PC-9 (cell line): ENCODE measurements around the gene CD80. TPM values are rescaled to one million over a fixed set of nuclear protein-coding genes. Genes with fewer than 3 reads are reported as not detected.

ENCODE experiments used
- BruUV-seq: library from RNA; stranded (reverse); fragments of 400-500 nt; replicated peaks from 2 replicates; lab custom pipeline; 2021; lab: Mats Ljungman, UMichigan
- CTCF ChIA-PET: fragments of 300-600 bp; sonication (Branson Sonifier 250); formaldehyde crosslinking; loops from one replicate; lab custom pipeline; 2022; ENCODE audit warnings: antibody characterized with exemption; lab: Charles Lee
- POLR2A ChIA-PET: fragments of 300-600 bp; sonication (Branson Sonifier 250); formaldehyde crosslinking; loops from one replicate; lab custom pipeline; 2022; ENCODE audit warnings: antibody characterized with exemption; ENCODE audit not compliant: unreplicated experiment; lab: Charles Lee
- DNase-seq, 2 experiments: peaks; one replicate each; pipeline versions ENCODE4 v3.0.0 to v3.0.0-alpha.2; 2015 to 2022; ENCODE audit warnings: mixed read lengths in 1 of 2
- H2AFZ ChIP-seq: fragments of 200-600 bp; sonication (generic); 2 replicates; pipeline ENCODE4 v1.8.1; 2017; ENCODE audit warnings: antibody characterized with exemption
- H3F3A ChIP-seq: fragments of 200-600 bp; sonication (generic); 2 replicates; pipeline ENCODE4 v1.8.1; 2017; ENCODE audit warnings: antibody characterized with exemption, mild to moderate bottlenecking, low read depth; ENCODE audit not compliant: insufficient read depth
- H3K27ac ChIP-seq: fragments of 200-600 bp; sonication (generic); 2 replicates; pipeline ENCODE4 v1.6.1; 2016; ENCODE audit warnings: mixed run types
- H3K27me3 ChIP-seq: fragments of 200-600 bp; sonication (generic); 2 replicates; pipeline ENCODE4 v1.6.1; 2016; ENCODE audit warnings: low read depth, mixed run types; ENCODE audit not compliant: insufficient read depth
- H3K36me3 ChIP-seq: fragments of 200-600 bp; sonication (generic); 2 replicates; pipeline ENCODE4 v1.6.1; 2016; ENCODE audit warnings: low read depth, mixed run types
- H3K4me1 ChIP-seq: fragments of 200-600 bp; sonication (generic); replicated peaks from 2 replicates; pipeline ENCODE4 v1.6.1; 2016; ENCODE audit warnings: mixed run types; ENCODE audit not compliant: insufficient read depth
- H3K4me2 ChIP-seq: fragments of 200-600 bp; sonication (generic); 2 replicates; pipeline ENCODE4 v1.6.1; 2017; ENCODE audit warnings: mixed run types
- H3K4me3 ChIP-seq: fragments of 200-600 bp; sonication (generic); 2 replicates; pipeline ENCODE4 v1.6.1; 2016; ENCODE audit warnings: mixed run types
- H3K79me2 ChIP-seq: fragments of 200-600 bp; sonication (generic); 2 replicates; pipeline ENCODE4 v1.6.1; 2017; ENCODE audit warnings: low read depth, mixed run types
- H3K9me2 ChIP-seq: fragments of 200-600 bp; sonication (generic); 2 replicates; pipeline ENCODE4 v1.8.1; 2017; ENCODE audit warnings: mild to moderate bottlenecking; ENCODE audit not compliant: insufficient read depth
- H3K9me3 ChIP-seq: fragments of 200-600 bp; sonication (generic); 2 replicates; pipeline ENCODE4 v1.8.1; 2016; ENCODE audit warnings: low read depth; ENCODE audit not compliant: insufficient read depth
- H4K20me1 ChIP-seq: fragments of 200-600 bp; sonication (generic); 2 replicates; pipeline ENCODE4 v1.8.1; 2017; ENCODE audit not compliant: insufficient read depth
- CTCF ChIP-seq: fragments of 200-600 bp; sonication (generic); conservative IDR thresholded peaks from 2 replicates; pipeline ENCODE4 v1.6.1; 2017; ENCODE audit warnings: mixed run types, antibody characterized with exemption, mild to moderate bottlenecking, moderate library complexity
- EZH2 ChIP-seq: fragments of 200-600 bp; sonication (generic); IDR thresholded peaks from 2 replicates; pipeline ENCODE4 v1.8.0; 2017; ENCODE audit warnings: antibody characterized with exemption, low read depth
- intact Hi-C: fragments of 100-400 bp; cut with micrococcal nuclease; formaldehyde crosslinking; loops from one replicate; pipeline ENCODE4 v1.10.0; 2022; ENCODE audit not compliant: unreplicated experiment
- total RNA-seq: library from RNA; stranded (reverse); gene quantifications from 2 replicates; pipeline ENCODE4 v1.2.3, GENCODE V29; 2021

CD80 gene
- total RNA-seq, 1 experiment from 2014 or later = not detected

GRCh38 chr3:119500901-119501300 is 58.5 kb downstream of the CD80 start:
- TF ChIP-seq CTCF = no peak
- no peak for TF ChIP-seq EZH2
- intact Hi-C loops = no loop called here
- no peak overlapping the region for H2AFZ ChIP-seq
- H3K27ac ChIP-seq = no peak overlapping the region
- no peaks in the 10 kb centered on the region for H3K27me3 ChIP-seq
- H3K4me2 ChIP-seq = peak overlapping the region; percentile 81
- no peaks in the 10 kb centered on the region; the same call in 1 of the 2 replicates for H4K20me1 ChIP-seq
- BruUV-seq = no TSS peak
- H3K79me2 ChIP-seq = peaks cover 30% of the 10 kb centered on the region
- H3K4me3 ChIP-seq = no peak overlapping the region
- H3K4me1 ChIP-seq = peaks cover 24% of the 10 kb centered on the region; the same call in 1 of the 2 replicates
- 0 out of 2 replicates have a peak, but pooled peaks cover 2% of the 10 kb centered on the region for H3F3A ChIP-seq
- peaks cover 13% of the 10 kb centered on the region; the same call in 1 of the 2 replicates for H3K36me3 ChIP-seq
- no peaks in the 10 kb centered on the region for H3K9me3 ChIP-seq
- CTCF ChIA-PET = no interaction called here
- no peak for DNase-seq
- H3K9me2 ChIP-seq = no peaks in the 10 kb centered on the region
- POLR2A ChIA-PET = interaction anchor here (0.7 kb wide), 2 partner anchors 600 to 916 kb away, joined by 3 to 7 read pairs; no protein-coding TSS in a partner anchor

- no peak overlapping the region for H2AFZ ChIP-seq
Measured at GRCh38 chr3:119500265-119500664, 59.1 kb downstream of the CD80 start.

More at GRCh38 chr3:119500265-119500664, 59.1 kb downstream of the CD80 start:
- Histone ChIP-seq H3K36me3 (peaks cover 7% of the 10 kb centered on the region; the same call in 1 of the 2 replicates), H3K4me3 (peak overlapping the region; percentile 98), H3F3A (0 out of 2 replicates have a peak, but pooled peaks cover 2% of the 10 kb centered on the region), H3K79me2 (peaks cover 30% of the 10 kb centered on the region), H3K9me2 (no peaks in the 10 kb centered on the region), H3K4me2 (peak overlapping the region; percentile 81), H3K9me3 (no peaks in the 10 kb centered on the region), H3K4me1 (peaks cover 24% of the 10 kb centered on the region; the same call in 1 of the 2 replicates), H3K27me3 (no peaks in the 10 kb centered on the region), H3K27ac (no peak overlapping the region), H4K20me1 (no peaks in the 10 kb centered on the region; the same call in 1 of the 2 replicates)
- POLR2A ChIA-PET = interaction anchor here (0.7 kb wide), 1 partner anchor 917 kb away, joined by 3 read pairs; no protein-coding TSS in a partner anchor
- no TSS peak for BruUV-seq
- intact Hi-C loops = no loop called here
- CTCF ChIA-PET = no interaction called here
- no peak for TF ChIP-seq EZH2
- no peak for TF ChIP-seq CTCF
- DNase-seq = no peak
